Vagina (tissue), 2 donors: ENCODE data around the gene CCNQ. TPM values are rescaled to one million over a fixed set of nuclear protein-coding genes. Genes with fewer than 3 reads are reported as not detected.

Experiments
- DNase-seq, 2 donors: peaks; one replicate each; pipeline ENCODE4 v3.0.0-alpha.2; 2017; ENCODE audit errors: extremely low spot score in 2 of 2
- H3K27ac ChIP-seq: fragments of 200-600 bp; sonication (generic); one replicate; pipeline ENCODE4 v1.5.1; 2019
- H3K27me3 ChIP-seq: fragments of 200-600 bp; sonication (generic); one replicate; pipeline ENCODE4 v1.5.1; 2019
- H3K36me3 ChIP-seq, 2 donors: fragments of 200-600 bp; sonication (generic); one replicate each; pipeline ENCODE4 v1.5.1; 2017 to 2019
- H3K4me1 ChIP-seq: fragments of 200-600 bp; sonication (generic); one replicate; pipeline ENCODE4 v1.5.1; 2019
- H3K4me3 ChIP-seq, 2 donors: fragments of 200-600 bp; sonication (generic); 1 replicate in 1 of 2; 2 replicates in 1 of 2; pipeline ENCODE4 v1.5.1; 2016 to 2019
- H3K9me3 ChIP-seq: fragments of 200-600 bp; sonication (generic); one replicate; pipeline ENCODE4 v1.5.1; 2019
- CTCF ChIP-seq, 3 experiments: fragments of 450-650 bp in 2 of 3; fragments of 200-600 bp in 1 of 3; sonication (generic) in 1 of 3; IDR thresholded peaks; one replicate each; pipeline ENCODE4 v1.5.1; 2017 to 2019; ENCODE audit warnings: antibody characterized with exemption in 3 of 3, mild to moderate bottlenecking in 2 of 3, moderate library complexity in 2 of 3
- POLR2A ChIP-seq, 2 donors: fragments of 450-650 bp; IDR thresholded peaks; one replicate each; pipeline ENCODE4 v1.6.1; 2017; ENCODE audit warnings: antibody characterized with exemption in 2 of 2, mild to moderate bottlenecking in 2 of 2, moderate library complexity in 2 of 2
- POLR2AphosphoS5 ChIP-seq, 2 donors: sonication (generic); formaldehyde crosslinking; IDR thresholded peaks; one replicate each; pipeline ENCODE4 v1.9.0; 2017; ENCODE audit warnings: antibody characterized with exemption in 2 of 2, mild to moderate bottlenecking in 2 of 2, low read depth in 1 of 2; ENCODE audit not compliant: insufficient read depth in 1 of 2
- intact Hi-C: fragments of 100-400 bp; cut with DNase I; formaldehyde crosslinking; loops from one replicate; pipeline ENCODE4 v1.15.1; 2023
- total RNA-seq: library from RNA; depleted of rRNA; stranded (reverse); fragments of >200 nt; gene quantifications from one replicate; pipeline ENCODE4 v1.2.3, GENCODE V29; 2016

CCNQ gene
- total RNA-seq, 1 donor from 2014 or later: 31.2 TPM

- TF ChIP-seq POLR2AphosphoS5 (IDR thresholded peaks at IDR 0.05; ENCODE audit: insufficient read depth in 1 of 2, low read depth in 1 of 2) (no peak), CTCF (IDR thresholded peaks at IDR 0.05) (no peak), POLR2A (IDR thresholded peaks at IDR 0.05) (no peak)
- Histone ChIP-seq H3K27ac (no peak overlapping the region), H3K36me3 (no peaks in the 10 kb centered on the region), H3K4me3 (no peak overlapping the region), H3K9me3 (no peaks in the 10 kb centered on the region), H3K4me1 (no peaks in the 10 kb centered on the region), H3K27me3 (peaks cover 4% of the 10 kb centered on the region)
- intact Hi-C loops: no loop called here
- DNase-seq: no peak
These were observed 23.1 kb upstream of the CCNQ start for GRCh38 chrX:153621949-153622598.

- H3K4me3 ChIP-seq: no peak overlapping the region
- H3K27ac ChIP-seq: no peak overlapping the region
- no peaks in the 10 kb centered on the region for H3K9me3 ChIP-seq
- no peak for DNase-seq
- H3K36me3 ChIP-seq: no peaks in the 10 kb centered on the region
- TF ChIP-seq POLR2A (IDR thresholded peaks at IDR 0.05) (no peak), CTCF (IDR thresholded peaks at IDR 0.05) (no peak)
- intact Hi-C loops: no loop called here
- peaks cover 4% of the 10 kb centered on the region for H3K27me3 ChIP-seq
- H3K4me1 ChIP-seq: no peaks in the 10 kb centered on the region
These were observed 21.6 kb upstream of the CCNQ start for GRCh38 chrX:153620576-153620975.

GRCh38 chrX:153614818-153615217 is 15.9 kb upstream of the CCNQ start:
- Histone ChIP-seq H3K4me3 (no peak overlapping the region), H3K4me1 (peaks cover 4% of the 10 kb centered on the region), H3K27me3 (no peaks in the 10 kb centered on the region), H3K27ac (no peak overlapping the region), H3K36me3 (no peaks in the 10 kb centered on the region), H3K9me3 (no peaks in the 10 kb centered on the region)
- TF ChIP-seq POLR2AphosphoS5 (IDR thresholded peaks at IDR 0.05; ENCODE audit: insufficient read depth in 1 of 2, low read depth in 1 of 2): no peak
- TF ChIP-seq CTCF (IDR thresholded peaks at IDR 0.05): no peak
- TF ChIP-seq POLR2A (IDR thresholded peaks at IDR 0.05): no peak
- intact Hi-C loops: no loop called here
- DNase-seq: no peak

GRCh38 chrX:153612413-153612812 is 13.5 kb upstream of the CCNQ start:
- intact Hi-C loops: no loop called here
- H3K4me3 ChIP-seq: no peak overlapping the region
- no peak overlapping the region for H3K27ac ChIP-seq
- H3K36me3 ChIP-seq: no peaks in the 10 kb centered on the region
- H3K4me1 ChIP-seq: peaks cover 8% of the 10 kb centered on the region
- DNase-seq: no peak
- no peaks in the 10 kb centered on the region for H3K9me3 ChIP-seq
- TF ChIP-seq POLR2AphosphoS5 (IDR thresholded peaks at IDR 0.05; ENCODE audit: insufficient read depth in 1 of 2, low read depth in 1 of 2) (no peak), CTCF (IDR thresholded peaks at IDR 0.05) (no peak), POLR2A (IDR thresholded peaks at IDR 0.05) (no peak)
- no peaks in the 10 kb centered on the region for H3K27me3 ChIP-seq

- DNase-seq: no peak
- Histone ChIP-seq H3K4me3 (no peak overlapping the region), H3K27ac (no peak overlapping the region), H3K36me3 (no peaks in the 10 kb centered on the region), H3K4me1 (peaks cover 8% of the 10 kb centered on the region), H3K9me3 (no peaks in the 10 kb centered on the region), H3K27me3 (no peaks in the 10 kb centered on the region)
- intact Hi-C loops: no loop called here
- TF ChIP-seq POLR2A (IDR thresholded peaks at IDR 0.05): no peak
- TF ChIP-seq CTCF (IDR thresholded peaks at IDR 0.05): no peak
- TF ChIP-seq POLR2AphosphoS5 (IDR thresholded peaks at IDR 0.05; ENCODE audit: insufficient read depth in 1 of 2, low read depth in 1 of 2): no peak
These were observed 12.6 kb upstream of the CCNQ start for GRCh38 chrX:153611298-153612095.
